Erythroblast (primary cell): Measurements from ENCODE around the gene PTMS.

Experiments used
- GATA1 ChIP-seq: IDR thresholded peaks from 2 replicates; pipeline ENCODE4 v1.6.1; 2011; ENCODE audit warnings: low read depth, mild to moderate bottlenecking, control low read depth, low read length, moderate library complexity
- POLR2A ChIP-seq: IDR thresholded peaks from 2 replicates; pipeline ENCODE4 v1.6.1; 2011; ENCODE audit warnings: mild to moderate bottlenecking, low read length

DNA sequence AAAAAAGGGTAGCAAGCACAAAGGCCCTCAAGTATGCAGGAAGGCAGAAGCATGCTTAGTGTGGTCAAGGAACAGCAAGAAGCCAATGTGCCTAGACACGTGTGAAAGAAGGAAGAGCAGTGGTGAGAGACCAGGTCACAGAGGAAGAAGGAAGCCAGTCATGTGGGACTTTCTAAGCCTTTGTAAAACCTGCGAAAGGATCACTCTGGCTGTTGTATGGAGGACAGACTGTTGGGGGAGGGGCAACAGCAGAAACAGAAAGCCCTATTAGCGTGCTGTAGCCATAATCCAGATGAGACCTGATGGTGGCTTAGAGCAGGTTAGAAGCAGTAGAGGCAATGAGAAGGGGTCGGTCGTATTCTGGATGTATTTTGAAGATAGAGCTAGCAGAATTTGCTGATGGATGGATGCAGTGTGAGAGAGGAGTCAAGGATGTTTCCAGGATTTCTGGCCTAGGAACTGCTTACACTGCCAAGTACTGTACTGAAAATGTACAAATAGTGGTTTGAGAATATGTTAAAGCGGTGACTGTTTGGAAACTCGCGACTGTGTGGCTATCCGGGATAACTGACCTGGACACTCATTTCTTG is 7.6 kb upstream of the PTMS start:
- TF ChIP-seq POLR2A, result no peak
- no peak for TF ChIP-seq GATA1
